Islet precursor cell (in vitro differentiated cells): ENCODE measurements around the gene WFDC12.
A peak's percentile ranks its signal among the peaks of the same experiment; 100 is the strongest.

Experiments used
- DNase-seq: peaks from one replicate; pipeline ENCODE4 v3.0.0-alpha.2; 2018

Gene WFDC12

DNA sequence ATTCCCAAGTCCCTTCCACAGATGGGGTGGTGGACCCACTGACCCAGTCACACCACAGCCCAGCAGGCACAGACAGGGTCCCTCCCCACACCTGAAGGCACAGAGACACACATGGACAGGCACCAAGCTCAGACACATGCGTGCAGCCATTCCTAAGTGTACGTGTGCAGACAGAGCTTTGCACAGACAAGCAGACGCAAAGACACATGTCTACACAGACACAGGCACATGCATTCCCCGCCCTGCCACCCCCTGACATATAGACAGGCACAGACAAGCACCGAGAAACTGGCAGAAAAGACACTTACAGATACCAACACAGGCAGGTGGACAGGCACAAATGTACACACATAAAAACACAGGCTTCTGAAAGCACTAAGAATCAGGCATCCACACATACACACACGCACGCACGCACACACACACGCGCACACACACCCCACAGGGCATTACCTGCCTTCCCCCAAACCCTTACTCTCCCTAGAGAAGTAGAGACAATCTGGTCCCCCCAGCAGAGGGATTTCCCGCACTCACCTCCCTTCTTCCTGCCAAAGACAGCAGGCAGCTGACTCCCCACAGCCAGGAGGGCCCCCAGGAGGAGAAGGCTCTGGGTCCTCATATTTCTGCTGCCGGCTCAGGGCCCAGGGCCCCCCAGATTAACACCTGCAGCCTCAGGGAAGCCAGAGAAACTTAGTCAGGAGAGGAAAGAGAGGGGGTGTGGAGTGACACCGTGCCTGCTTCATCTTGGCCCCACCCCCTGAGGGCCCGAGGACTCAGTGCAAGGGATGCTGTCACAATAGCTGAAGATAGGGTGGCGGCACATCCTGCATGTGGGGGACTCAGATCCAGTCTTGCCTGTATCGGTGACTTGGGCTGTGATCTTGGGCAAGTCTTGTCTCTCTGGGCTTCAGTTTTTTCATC, 9.5 kb downstream of the WFDC12 start, which contains the start of gene WFDC5:
Gene WFDC5 (minus strand): TSS at position 710 of the 921 bp plus-strand sequence. CDS start 91 bp downstream, at position 619.
- no peak for DNase-seq

DNA sequence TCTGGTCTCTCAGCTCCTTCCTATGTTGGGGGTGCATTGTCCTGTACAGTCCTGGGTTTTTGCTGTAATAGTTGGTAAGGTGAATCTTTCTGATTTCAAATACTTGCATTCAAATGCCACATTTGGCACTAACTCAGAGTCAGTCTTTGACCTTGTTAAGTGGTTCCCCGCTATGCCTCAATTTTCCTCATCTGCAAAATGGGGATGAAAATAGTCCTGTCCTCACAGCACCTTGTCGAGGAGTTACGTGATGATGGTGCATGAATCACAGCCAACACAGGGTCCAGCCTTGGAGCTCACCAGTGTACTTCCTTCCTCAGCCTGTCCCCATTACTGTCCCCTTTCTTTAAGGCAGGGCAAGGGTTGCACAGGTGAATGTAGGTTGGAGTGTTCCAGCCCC, 10.4 kb downstream of the WFDC12 start:
- DNase-seq: peak; percentile 39

DNA sequence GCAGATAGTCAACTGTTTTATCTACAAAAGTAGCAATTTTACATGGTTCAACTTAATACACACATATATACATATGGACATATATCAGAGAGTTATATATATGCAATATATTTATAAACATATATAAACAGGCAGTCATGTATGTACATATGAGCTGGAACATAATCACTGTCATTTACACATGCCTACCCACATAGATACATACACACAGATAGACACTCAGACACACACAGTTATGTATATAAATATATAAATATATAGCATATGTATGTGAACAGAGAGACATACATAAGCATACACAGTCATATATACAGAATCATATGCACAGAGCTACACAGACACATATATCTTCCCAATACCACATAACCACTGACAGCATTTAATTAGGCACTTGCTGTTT, 11.5 kb downstream of the WFDC12 start:
- no peak for DNase-seq

DNA sequence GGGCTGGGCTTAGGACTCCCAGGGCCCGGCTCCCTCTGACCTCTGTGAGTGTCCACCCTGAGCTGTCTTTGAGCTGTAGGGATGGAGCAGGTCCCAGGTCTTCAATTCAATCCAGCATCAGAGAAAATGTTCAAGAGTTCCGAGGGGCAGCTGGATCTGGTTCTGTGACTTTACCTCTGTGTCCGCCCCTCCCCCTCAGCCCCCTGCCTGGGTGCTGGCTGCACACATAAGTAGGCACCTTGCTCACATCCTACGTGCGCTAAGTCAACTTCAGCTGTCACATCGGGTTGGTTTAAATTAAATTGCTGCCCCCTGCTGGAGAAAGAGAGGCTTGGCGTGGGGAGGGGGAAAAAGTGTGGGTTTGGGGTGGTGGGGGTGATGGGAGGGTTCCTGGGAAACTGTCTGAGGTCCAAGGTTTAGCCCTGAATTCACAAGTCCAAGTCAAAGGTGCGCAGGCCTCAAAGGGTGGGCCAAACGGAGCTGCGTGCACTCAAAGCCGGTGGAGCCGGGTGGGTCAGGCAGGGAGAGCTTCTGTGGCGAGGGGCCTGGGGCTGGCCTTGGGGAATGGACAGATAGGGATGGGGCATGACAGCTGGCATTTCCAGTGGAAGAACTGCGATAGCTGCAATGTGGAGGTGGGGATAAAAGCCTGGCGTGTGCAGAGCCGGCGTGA, 12.3 kb downstream of the WFDC12 start:
- DNase-seq: peak; percentile 59

DNA sequence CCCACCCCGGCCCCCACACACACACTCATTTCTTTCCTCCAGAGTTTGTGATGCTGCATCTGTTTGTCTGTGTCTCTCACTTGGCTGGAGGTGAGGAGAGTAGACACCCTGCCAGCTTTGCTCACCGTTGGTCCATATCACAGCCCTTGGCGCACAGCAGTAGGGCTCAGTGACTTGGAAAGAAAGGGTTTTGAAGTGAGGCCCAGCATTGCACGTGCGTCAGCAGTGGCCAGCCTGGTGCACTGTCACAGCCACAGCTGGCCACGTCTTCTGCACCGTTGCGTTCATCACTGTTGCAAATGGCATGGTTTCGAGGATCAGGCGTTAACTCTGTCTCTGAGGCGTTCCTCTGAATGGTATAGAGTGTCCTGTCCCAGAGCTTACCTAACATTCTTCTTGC, 13.0 kb downstream of the WFDC12 start:
- no peak for DNase-seq

DNA sequence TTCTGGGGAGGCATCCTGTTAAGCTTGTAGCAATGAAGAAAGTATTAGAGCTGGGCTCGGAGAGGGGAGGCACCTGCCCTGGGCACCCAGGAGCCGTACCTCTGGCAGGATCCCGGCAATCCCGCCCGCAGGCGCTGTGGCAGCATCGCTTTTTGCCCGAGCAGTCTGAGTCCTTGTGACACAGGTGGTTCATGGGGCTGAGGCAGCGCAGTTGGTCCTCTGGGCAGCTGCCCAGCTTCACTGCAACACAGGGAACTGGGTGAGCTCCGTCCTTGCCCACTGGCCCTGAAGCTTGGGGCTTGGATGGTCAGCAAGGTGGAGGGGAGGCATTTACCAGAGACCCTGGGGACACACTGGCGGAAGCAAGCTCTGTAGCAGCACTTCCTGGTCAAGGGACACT, 14.0 kb downstream of the WFDC12 start:
- DNase-seq: peak; percentile 46

DNA sequence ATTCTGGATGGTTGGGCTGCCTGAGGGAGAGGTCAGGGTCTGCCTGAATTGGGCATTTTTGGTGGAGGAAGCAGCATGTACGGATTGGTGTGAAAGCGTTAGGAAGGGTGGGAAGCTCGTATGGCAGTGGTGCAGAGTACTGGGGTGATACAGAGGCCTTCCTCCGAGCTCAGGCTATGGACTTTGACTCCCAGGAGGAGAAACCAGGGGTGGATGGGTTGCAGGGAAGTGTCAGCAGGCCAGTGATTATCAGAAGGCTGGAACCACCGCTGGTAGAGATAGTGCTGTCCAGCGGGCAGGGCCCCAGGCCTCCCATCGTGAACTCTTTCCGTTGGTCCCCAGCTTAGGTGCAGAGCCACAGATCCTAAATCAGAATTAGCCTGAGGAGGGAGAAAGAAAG, 14.6 kb downstream of the WFDC12 start:
- peak; percentile 43 for DNase-seq

DNA sequence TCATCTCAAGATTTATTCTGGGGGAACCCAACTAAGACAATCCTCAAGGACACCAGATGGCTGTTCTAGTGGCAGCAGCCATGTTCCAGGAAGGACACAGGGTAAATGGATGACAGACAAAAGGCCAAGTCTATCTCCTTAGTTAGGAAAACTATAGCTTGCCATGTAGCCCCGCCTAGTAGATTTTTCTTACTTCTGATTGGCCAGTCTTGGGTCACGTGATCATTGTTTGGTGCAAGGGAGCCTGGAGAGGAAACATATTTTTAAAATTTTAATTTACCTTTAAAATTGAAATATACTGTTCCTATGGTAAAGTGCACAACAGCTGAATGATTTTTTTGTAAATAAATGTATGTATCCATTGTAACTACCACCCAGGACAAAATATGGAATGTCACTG, 18.9 kb downstream of the WFDC12 start:
- DNase-seq: peak; percentile 29

DNA sequence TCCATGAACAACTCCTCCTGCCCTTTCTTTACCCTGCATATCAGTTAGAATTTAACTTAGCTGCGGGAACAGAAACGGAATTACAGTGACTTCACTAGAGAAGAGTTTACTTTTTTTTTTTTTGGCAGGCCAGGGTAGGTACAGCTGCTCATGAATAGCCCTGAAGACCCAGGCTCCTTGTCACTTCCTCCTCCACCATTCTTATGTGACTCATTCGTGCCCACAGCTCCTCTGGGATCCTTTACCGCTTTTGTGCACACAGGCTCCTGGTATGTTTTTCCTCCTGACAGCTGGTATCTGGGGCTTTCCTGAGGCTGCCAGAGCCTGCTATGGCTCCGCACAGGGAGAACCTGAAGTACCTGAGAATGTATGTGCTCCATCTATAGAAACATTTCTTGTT, 19.5 kb downstream of the WFDC12 start:
- DNase-seq: peak; percentile 86

DNA sequence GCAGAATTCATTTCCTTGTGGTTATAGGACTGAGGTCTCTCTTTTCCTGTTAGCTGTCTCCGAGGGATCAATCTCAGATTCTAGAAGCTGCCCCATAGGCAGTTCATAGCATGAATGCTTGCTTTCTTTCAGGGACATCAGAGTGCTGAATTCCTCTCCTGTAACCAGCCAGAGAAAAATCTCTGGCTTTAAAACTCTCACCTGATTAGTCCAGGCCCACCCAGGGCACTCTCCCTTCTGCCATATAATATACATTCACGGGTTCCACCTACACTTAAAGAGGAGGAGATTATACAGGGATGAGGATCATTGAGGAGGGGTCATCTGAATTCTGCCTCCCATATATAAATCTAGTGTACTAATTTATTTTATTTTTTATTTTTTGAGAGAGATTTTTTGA, 21.2 kb downstream of the WFDC12 start:
- DNase-seq: no peak

DNA sequence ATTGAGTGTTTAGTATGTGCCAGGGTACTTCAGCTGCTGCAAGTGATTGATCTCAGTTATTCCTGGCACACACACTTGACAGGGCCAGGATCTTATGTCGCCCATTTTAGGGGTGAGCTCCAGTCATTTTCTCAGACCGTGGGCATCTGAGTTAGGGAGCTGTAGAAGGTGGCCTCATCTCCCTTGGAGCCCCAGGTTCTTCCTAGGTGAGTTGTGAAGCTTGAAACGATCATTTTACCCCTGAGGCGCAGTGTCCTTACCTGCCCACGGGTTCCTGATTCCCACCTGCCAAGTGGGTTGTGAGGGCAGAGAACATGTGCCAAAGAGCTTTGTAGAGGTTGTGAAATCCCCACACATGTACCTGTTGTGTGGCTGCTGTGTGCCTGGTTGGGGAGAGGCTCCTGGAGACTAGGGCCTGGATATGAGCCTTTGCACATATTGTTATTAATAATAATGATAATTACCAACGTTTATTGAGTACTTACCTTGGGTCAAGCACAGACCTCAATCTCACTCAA, 22.9 kb downstream of the WFDC12 start:
- no peak for DNase-seq

DNA sequence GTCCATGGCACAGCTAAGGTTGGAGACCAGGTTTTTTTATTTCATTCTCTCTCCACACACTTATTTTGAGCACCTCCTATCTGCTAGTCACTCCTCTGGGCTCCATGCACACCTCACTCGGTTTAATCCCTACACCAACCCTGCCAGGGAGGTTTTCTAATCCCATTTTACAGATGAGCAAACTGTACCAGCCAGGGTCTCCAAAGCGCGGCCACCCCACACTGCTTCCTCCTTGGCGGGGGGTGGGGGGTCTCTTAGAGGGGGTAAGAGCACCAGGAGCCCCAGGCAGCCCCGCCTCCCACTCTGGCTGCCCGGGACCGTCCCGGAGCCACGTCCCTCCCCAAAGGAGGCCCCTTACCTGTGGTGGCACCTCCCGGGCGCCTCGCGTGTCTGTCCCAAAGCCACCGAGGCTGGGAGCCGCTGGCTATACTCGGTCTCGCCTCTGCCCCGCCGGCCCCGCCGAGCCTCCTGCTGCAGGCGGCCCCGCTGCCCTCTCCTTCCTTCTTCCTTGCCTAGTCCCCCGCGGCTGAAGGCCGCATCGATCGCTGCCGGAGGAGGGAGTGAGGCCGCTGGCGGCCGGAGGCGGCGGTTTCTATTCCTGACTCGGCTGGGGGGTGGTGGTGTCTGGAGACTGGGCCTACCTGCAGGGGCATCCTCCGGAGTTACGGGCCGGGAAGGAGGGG, 23.6 kb downstream of the WFDC12 start, which contains the start of gene KCNS1:
Gene KCNS1 (minus strand): TSS at position 565 of the 683 bp plus-strand sequence. CDS start 1,891 bp downstream, outside the sequence.
- DNase-seq: peak; percentile 91

DNA sequence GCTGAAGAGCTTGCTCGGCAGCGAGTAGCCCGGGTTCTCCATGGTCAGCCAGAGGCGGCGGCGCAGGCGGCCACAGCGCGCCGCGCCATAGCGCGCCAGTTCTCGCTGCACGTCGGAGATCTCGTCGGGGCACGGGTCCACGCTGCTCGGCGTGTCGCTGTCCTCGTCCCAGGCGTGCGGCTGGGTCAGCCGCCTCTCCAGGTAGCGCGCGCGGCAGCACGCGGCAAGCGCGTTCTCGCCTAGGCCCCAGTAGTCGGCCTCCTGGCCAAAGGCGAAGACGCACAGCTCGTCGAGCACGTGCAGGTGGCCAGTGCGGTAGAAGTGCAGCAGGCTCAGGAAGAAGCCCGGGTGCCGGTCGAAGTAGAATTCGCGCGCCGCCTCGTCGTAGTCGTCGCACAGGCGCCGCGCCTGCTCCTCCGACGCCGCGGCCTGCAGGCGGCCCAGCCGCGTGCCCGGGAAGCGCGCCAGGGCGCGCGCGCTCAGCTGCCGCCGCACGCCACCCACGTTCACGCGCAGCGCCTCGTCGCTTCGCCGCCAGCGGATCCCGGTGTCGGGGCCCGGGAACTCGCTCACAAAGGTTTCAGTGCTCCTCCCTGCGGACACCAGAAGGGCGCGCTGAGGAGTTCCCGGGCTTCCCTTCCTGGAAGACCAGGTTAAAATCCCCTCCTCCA, 26.0 kb downstream of the WFDC12 start:
- peak; percentile 82 for DNase-seq

DNA sequence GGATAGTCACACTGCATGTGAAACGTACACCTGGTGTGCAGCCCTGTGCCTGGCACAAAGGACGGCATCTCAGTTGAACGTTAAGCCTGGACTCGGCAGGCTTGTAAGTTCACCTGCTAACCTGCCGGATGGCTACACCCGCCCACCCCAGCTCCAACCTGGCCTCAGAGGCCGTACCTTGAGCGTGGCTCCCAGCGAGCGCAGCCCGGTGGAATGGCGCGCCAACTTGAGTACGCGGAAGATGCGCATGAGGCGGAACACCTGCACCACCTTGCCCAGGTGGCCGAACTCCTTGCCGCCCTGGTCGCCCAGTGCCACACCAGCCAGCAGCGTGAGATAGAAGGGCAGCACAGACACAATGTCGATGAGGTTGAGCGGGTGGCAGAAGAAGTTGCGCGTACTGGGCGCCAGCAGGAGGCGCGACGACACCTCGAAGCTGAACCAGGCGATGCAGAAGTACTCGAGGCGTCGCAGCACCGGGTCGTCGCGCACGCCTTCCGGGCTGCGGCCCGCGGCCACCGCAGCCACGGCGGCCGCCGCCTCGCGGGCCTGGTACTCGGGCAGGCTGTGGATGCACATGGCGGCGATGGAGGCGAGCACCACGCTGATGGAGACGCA, 26.7 kb downstream of the WFDC12 start:
- no peak for DNase-seq

DNA sequence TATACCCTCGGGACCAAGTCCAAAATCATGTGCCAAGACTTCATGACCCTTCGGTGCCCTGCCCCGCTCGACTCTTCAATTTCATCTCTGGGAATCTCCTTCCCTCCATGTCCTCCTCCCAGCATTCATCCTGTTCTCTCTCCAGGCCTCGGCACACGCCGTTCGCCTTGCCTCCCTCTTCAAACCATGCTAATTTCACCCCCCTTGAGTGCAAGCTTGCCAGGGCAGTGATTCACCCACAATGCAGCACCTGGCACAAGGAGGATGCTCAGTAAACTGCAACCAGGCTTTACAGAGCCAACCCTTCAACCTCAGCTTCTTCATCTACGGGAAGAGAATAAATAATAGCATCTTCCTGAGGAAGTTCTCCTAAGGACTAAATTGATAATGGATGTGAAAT, 27.5 kb downstream of the WFDC12 start:
- no peak for DNase-seq

DNA sequence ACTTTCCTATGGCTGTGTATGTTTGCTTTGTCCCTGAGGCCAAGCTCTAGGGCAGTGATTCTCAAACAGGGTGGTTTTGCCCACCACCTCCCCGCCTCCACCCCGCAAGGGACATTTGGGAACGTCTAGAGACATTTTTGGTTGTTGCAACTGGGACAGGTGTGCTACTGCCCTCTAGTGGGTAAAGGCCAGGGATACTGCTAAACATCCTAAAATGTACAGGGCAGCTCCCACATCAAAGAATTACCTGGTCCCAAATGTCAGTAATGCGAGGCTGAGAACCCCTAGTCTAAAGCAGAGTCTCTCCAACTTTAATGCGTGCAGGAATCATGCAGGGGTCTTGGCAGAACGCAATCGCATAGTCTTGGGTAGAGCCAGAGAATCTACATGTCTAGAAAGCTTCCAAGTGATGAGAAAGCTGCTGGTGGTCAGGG, 28.4 kb downstream of the WFDC12 start:
- peak; percentile 80 for DNase-seq

DNA sequence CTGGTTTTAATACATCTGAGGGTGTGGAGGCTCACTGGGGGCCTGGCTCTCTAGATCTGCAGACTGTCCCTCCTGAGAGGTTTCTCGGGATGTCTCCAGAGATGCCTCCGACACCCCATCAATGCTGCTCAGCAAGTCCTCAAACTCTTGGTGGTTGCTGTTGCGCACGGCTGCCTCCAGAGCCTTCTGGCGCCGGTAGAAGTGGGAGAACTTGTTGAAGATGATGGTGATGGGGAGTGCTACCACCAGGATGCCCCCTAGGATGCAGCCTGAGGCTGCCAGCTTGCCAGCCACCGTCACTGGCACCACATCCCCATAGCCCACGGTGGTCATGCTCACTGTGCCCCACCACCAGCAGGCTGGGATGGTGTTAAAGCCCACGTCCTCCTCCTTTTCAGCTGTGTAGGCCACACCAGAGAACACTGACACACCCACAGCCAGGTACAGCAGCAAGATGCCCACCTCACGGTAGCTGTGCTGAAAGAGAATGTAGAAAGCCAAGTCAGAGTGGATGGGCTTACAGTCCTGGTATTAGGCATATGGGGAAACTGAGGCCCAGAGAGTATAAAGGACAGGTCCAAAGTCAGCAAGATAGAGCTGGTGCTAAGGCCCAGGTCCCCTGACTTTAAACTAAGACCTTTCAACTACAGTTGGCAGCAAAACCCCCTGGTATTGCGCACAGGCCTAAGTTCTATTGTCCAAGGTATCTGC, 29.2 kb downstream of the WFDC12 start:
- no peak for DNase-seq

DNA sequence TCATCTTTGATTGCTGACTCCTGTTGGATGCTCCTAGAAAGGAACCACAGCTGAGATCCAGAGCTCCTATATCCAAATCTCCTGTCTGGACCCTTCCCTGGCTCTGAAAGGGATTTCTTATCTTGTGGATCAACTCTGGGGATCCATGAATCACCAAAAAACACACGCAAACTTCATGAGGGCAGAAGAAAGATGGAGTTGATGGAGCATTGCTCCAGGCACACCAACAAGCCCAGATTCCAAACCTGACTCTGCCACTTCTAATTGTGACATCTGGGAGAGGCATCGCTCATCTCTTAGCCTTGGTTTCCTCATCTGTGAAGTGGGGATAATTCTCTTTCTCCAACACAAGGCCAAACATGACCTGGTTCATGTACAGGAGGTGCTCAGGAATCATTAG, 30.1 kb downstream of the WFDC12 start:
- DNase-seq: no peak

DNA sequence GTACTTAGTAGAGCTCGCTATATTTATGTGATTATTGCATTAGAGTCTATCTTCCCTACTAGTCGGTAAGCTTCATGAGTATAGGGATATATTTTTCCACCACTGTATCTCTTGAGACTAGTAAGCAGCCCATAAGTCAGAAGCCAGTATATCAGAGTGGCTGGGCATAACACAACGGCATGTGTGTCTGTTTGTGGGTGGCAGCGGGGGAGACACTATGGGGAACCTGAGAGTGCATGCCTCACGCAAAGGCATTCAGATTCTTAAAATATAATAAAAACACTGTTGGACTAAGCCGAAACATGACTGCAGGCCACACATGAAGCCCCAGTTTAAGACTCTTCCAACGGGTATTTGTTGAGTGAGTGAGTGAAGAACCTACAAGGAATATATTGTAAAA, 31.4 kb downstream of the WFDC12 start:
- no peak for DNase-seq

DNA sequence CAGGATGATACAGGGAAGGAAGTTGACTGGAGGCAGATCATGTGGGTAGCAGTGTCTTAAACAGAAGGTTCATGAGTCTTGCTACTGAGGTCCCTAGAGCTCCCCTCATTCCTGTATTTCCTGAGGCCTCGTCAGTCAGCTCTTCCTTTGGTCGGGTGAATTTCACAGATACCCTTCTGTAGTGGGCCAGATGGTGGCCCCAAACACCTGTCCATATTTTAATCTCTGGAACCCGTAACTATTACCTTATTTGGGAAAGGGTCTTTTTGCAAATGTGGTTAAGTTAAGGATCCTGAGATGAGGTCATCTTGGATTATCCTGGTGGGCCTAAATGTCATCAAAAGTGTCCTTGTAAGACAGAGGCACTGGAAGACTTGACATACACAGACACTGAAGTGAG, 32.9 kb downstream of the WFDC12 start:
- no peak for DNase-seq

DNA sequence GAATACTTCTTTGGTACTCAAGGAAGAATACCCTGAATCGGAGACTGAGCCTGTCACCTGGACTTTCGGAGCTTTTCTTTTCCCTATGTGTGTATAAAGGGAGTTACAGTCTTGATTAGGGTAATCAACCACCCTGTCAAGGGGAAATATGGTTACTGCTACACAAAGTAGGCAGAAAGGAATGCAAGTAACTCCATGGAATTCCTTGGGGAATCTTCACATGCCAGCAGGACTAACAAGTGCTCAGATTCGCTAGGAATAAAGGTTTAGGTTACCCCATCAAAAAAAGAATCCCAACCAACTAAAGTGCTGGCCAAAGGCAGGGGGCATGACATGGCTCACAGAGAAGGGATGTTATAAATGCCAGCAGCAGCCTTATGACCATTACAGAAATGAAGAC, 33.8 kb downstream of the WFDC12 start:
- no peak for DNase-seq
